HCT116 (cell line): ENCODE measurements around the gene RECK.

ENCODE experiments used
- EZH2 ChIP-seq: fragments of 200-600 bp; sonication (generic); IDR thresholded peaks from 2 replicates; pipeline ENCODE4 v1.6.1; 2017; ENCODE audit warnings: antibody characterized with exemption, mixed run types
- POLR2AphosphoS5 ChIP-seq: IDR thresholded peaks from 2 replicates; pipeline ENCODE4 v1.6.1; 2011; ENCODE audit warnings: mild to moderate bottlenecking, low read depth, low read length, moderate library complexity
- SP1 ChIP-seq: IDR thresholded peaks from 2 replicates; pipeline ENCODE4 v1.6.1; 2012; ENCODE audit warnings: low read depth
- TF ChIP-seq, protein P1 (sequence below), 3 experiments: fragments of 200-600 bp in 1 of 3; sonication (generic) in 1 of 3; IDR thresholded peaks in 2 of 3; conservative IDR thresholded peaks in 1 of 3; 2 replicates each; pipeline ENCODE4 v1.5.1; 2012 to 2017; ENCODE audit warnings: low read depth in 2 of 3, low read length in 2 of 3, antibody characterized with exemption in 1 of 3, borderline replicate concordance in 1 of 3, control low read depth in 1 of 3, mild to moderate bottlenecking in 1 of 3, mixed read lengths in 1 of 3, mixed run types in 1 of 3, moderate library complexity in 1 of 3; ENCODE audit not compliant: insufficient read depth in 1 of 3

DNA sequence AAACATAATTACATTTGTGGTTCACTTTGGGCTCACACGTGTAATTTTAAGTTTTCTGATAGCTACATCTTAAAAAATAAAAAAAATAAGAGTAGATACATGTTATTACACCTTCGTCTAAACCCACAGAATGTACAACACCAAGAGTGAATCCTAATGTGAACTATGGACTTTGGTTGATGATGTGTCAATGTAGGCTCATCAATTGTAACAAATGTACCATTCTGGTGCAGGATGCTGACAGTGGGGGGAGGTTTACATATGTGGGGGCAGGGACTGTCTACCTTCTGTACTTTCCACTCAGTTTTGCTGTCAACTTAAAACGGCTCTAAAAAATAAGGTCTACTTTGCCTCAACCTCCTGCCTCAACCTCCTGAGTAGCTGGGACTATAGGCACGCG is 2.5 kb upstream of the RECK start:
- TF ChIP-seq EZH2 (no peak), POLR2AphosphoS5 (no peak), SP1 (no peak)
- TF ChIP-seq, protein P1, sequence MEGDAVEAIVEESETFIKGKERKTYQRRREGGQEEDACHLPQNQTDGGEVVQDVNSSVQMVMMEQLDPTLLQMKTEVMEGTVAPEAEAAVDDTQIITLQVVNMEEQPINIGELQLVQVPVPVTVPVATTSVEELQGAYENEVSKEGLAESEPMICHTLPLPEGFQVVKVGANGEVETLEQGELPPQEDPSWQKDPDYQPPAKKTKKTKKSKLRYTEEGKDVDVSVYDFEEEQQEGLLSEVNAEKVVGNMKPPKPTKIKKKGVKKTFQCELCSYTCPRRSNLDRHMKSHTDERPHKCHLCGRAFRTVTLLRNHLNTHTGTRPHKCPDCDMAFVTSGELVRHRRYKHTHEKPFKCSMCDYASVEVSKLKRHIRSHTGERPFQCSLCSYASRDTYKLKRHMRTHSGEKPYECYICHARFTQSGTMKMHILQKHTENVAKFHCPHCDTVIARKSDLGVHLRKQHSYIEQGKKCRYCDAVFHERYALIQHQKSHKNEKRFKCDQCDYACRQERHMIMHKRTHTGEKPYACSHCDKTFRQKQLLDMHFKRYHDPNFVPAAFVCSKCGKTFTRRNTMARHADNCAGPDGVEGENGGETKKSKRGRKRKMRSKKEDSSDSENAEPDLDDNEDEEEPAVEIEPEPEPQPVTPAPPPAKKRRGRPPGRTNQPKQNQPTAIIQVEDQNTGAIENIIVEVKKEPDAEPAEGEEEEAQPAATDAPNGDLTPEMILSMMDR (IDR thresholded peaks at IDR 0.05 in 2 of 3, conservative IDR thresholded peaks at IDR 0.05 in 1 of 3; ENCODE audit: borderline replicate concordance in 1 of 3, insufficient read depth in 1 of 3, low read depth in 2 of 3, low read length in 2 of 3), result no peak
